ENCODE data around the gene POPDC2.

POPDC2 gene

DNA sequence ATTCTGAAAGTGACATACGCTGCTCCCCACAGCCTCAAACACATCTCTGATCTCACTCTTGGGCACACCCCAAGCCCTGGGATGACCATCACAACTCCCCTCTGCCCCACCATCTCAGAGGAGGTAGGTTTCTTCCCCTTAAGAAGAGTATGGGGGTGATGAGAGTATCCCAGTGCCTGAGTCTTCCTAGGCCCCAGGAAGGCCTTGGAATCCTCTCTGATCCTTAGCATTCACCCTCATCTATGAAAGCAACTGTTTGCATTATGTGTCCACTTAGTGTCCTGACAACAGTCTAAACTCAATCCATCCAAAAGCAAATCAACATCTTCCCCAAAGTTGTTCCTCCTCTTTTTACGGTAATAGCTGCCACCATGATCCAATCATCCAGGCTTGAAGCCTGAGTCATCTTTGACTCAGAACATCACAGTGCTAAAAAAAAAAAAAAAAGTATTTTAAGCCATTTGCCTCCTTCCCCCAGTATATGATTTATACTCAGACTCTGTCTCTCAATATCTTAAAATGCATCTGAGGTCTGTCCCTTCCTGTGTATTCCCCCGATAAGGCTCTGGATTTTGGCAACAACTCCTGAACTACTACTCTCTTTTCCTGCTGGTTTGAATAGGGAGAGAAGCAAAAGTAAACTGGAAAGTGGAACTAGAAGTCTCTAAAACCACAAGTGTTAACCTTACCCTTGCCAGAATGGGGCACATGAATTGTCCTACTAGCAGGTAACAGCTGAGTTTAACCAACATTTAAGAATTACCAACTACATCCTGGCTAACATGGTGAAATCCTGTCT is 22.5 kb downstream of the POPDC2 start:
- no peak overlapping the region for H3K9ac ChIP-seq (ENCODE audit: insufficient read length)
- no peaks in the 10 kb centered on the region for H3K36me3 ChIP-seq (ENCODE audit: insufficient read depth, low read length)
- DNase-seq (ENCODE audit: low read depth, low spot score), result no peak
- no peak for TF ChIP-seq EZH2 (IDR thresholded peaks at IDR 0.05)
- no peak overlapping the region for H3K4me3 ChIP-seq
- H3K27ac ChIP-seq, result no peak overlapping the region
- no peaks in the 10 kb centered on the region for H3K9me3 ChIP-seq (ENCODE audit: low read depth, low read length)

DNA sequence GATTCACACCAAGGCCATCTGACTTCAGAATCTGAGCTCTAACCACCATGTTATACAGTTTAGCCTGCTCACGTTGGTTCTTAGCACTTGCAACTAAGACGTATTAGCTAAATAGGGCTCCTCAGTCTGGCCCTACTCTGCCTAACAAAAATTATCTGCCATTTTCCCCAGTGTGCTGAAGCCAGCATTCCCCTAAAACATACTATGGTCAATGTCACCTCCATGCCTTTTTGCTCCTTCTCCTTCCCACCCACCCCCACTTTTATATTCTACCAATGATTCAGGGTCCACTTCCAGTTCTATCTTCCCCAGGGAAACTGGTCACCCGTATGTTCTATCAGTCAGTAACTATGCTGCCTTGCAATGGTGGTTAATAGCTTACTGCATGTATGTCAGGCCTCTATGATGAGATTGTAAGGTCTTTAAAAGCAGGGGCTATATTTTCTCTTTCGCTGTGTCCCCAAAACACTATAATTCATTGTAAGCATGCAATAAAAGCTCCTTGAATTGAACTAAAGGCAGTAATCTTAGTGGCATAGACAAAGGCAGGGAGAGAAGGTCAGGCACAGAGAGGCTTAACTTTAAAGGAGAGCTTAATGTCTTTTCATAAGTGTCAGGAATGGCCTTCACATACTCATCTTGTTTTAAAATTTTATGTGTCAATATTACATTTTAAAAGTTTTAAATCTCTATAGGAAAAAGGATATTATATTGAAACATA is 23.3 kb downstream of the POPDC2 start:
- H3K36me3 ChIP-seq (ENCODE audit: insufficient read depth, low read length), result no peaks in the 10 kb centered on the region
- no peaks in the 10 kb centered on the region for H3K9me3 ChIP-seq (ENCODE audit: low read depth, low read length)
- no peak for TF ChIP-seq EZH2 (IDR thresholded peaks at IDR 0.05)
- TF ChIP-seq POLR2AphosphoS5 (IDR thresholded peaks at IDR 0.05; ENCODE audit: borderline replicate concordance, low read depth, low read length), result no peak
- no peak for TF ChIP-seq FOXP2 (optimal IDR thresholded peaks at IDR 0.05; ENCODE audit: control extremely low read depth, extremely low read length, insufficient read depth)
- no peak overlapping the region for H3K27ac ChIP-seq
- no peak overlapping the region for H3K4me3 ChIP-seq
- H3K9ac ChIP-seq (ENCODE audit: insufficient read length), result no peak overlapping the region
- DNase-seq (ENCODE audit: low read depth, low spot score), result no peak

DNA sequence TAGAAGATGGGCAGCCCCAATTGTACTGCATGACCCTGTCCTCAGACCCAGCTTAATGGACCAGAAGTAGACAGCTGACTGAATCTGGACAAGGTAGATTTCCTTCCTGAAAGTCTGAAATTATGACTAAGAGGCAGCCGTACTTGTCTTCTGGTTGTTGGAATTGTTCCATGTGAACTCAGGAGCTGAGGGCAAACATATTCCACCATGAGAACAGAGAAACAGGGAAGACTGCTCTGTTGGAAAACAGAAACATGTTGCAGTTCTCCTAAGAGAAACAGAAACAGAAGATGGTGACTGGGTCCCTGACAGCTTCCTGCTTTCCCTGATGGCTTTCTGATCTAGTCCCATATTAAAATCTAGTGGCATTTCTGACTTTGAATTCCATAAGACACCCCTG is 24.1 kb downstream of the POPDC2 start:
- H3K27ac ChIP-seq, result no peak overlapping the region
- no peaks in the 10 kb centered on the region for H3K36me3 ChIP-seq (ENCODE audit: insufficient read depth, low read length)
- no peak for TF ChIP-seq FOXP2 (optimal IDR thresholded peaks at IDR 0.05; ENCODE audit: control extremely low read depth, extremely low read length, insufficient read depth)
- TF ChIP-seq EZH2 (IDR thresholded peaks at IDR 0.05), result no peak
- no peak for TF ChIP-seq POLR2AphosphoS5 (IDR thresholded peaks at IDR 0.05; ENCODE audit: borderline replicate concordance, low read depth, low read length)
- no peak for DNase-seq (ENCODE audit: low read depth, low spot score)
- H3K9me3 ChIP-seq (ENCODE audit: low read depth, low read length), result no peaks in the 10 kb centered on the region
- no peak overlapping the region for H3K9ac ChIP-seq (ENCODE audit: insufficient read length)
- no peak overlapping the region for H3K4me3 ChIP-seq

GRCh38 chr3:119635719-119636118 is 24.7 kb downstream of the POPDC2 start:
- TF ChIP-seq EZH2 (IDR thresholded peaks at IDR 0.05) (no peak), FOXP2 (optimal IDR thresholded peaks at IDR 0.05; ENCODE audit: control extremely low read depth, extremely low read length, insufficient read depth) (no peak), POLR2AphosphoS5 (IDR thresholded peaks at IDR 0.05; ENCODE audit: borderline replicate concordance, low read depth, low read length) (no peak)
- no peak for DNase-seq (ENCODE audit: low read depth, low spot score)
- no peak overlapping the region for H3K9ac ChIP-seq (ENCODE audit: insufficient read length)

DNA sequence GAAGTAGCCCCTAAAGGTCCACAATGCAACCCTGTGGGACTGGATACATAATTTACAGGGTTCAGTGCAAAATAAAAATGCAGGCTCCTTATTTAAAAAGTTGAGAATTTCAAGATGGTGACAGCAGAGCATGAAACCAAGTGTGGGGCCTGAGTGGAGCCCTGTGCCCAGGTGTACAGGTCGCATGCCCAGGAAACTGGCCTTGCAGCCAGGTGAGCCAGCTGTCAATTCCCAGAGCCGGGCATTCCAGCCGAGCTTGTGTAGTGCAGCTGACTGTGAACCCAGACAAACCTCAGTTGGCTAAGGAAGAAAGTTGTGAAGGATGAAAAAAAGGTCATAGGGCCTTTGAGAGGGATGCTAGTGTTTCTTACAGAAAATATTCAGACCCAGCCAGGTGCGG is 27.6 kb downstream of the POPDC2 start:
- Histone ChIP-seq H3K27ac (no peak overlapping the region), H3K9me3 (ENCODE audit: low read depth, low read length) (no peaks in the 10 kb centered on the region), H3K9ac (ENCODE audit: insufficient read length) (no peak overlapping the region), H3K4me3 (no peak overlapping the region), H3K36me3 (ENCODE audit: insufficient read depth, low read length) (no peaks in the 10 kb centered on the region)
- no peak for DNase-seq (ENCODE audit: low read depth, low spot score)
- TF ChIP-seq POLR2AphosphoS5 (IDR thresholded peaks at IDR 0.05; ENCODE audit: borderline replicate concordance, low read depth, low read length), result no peak
- no peak for TF ChIP-seq FOXP2 (optimal IDR thresholded peaks at IDR 0.05; ENCODE audit: control extremely low read depth, extremely low read length, insufficient read depth)
- TF ChIP-seq EZH2 (IDR thresholded peaks at IDR 0.05), result no peak

More at GRCh38 chr3:119635719-119636118, 24.7 kb downstream of the POPDC2 start:
- Histone ChIP-seq H3K27ac (no peak overlapping the region), H3K36me3 (ENCODE audit: insufficient read depth, low read length) (no peaks in the 10 kb centered on the region), H3K9me3 (ENCODE audit: low read depth, low read length) (no peaks in the 10 kb centered on the region), H3K4me3 (no peak overlapping the region)

- TF ChIP-seq FOXP2 (optimal IDR thresholded peaks at IDR 0.05; ENCODE audit: control extremely low read depth, extremely low read length, insufficient read depth) (no peak), POLR2AphosphoS5 (IDR thresholded peaks at IDR 0.05; ENCODE audit: borderline replicate concordance, low read depth, low read length) (no peak), EZH2 (IDR thresholded peaks at IDR 0.05) (no peak)
Observed at GRCh38 chr3:119632216-119632615, 28.2 kb downstream of the POPDC2 start.

DNA sequence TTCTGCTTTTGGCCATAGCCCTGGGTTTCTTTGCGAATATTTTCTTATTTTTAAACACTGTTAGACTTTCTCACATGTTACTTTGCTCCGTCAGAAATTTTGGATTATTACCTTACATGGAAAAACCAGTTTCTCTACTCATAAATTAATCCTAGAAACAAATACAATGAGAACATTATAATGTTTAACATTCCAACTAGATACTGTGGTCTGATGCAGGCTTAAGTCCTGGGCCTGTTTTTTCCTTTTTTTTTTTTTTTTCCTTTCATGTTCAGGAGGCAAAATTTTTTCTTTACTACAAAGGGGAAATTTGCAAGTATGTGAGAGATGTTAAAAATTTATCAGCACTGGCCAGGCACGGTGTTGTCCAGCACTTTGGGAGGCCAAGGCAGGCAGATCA is 28.9 kb downstream of the POPDC2 start:
- Histone ChIP-seq H3K4me3 (no peak overlapping the region), H3K9me3 (ENCODE audit: low read depth, low read length) (no peaks in the 10 kb centered on the region), H3K9ac (ENCODE audit: insufficient read length) (no peak overlapping the region), H3K27ac (no peak overlapping the region), H3K36me3 (ENCODE audit: insufficient read depth, low read length) (no peaks in the 10 kb centered on the region)
- TF ChIP-seq POLR2AphosphoS5 (IDR thresholded peaks at IDR 0.05; ENCODE audit: borderline replicate concordance, low read depth, low read length), result no peak
- TF ChIP-seq FOXP2 (optimal IDR thresholded peaks at IDR 0.05; ENCODE audit: control extremely low read depth, extremely low read length, insufficient read depth), result no peak
- no peak for TF ChIP-seq EZH2 (IDR thresholded peaks at IDR 0.05)
- no peak for DNase-seq (ENCODE audit: low read depth, low spot score)

More at GRCh38 chr3:119632216-119632615, 28.2 kb downstream of the POPDC2 start:
- no peak overlapping the region for H3K9ac ChIP-seq (ENCODE audit: insufficient read length)
- H3K4me3 ChIP-seq, result no peak overlapping the region
- H3K36me3 ChIP-seq (ENCODE audit: insufficient read depth, low read length), result no peaks in the 10 kb centered on the region
- no peaks in the 10 kb centered on the region for H3K9me3 ChIP-seq (ENCODE audit: low read depth, low read length)
- H3K27ac ChIP-seq, result no peak overlapping the region
- no peak for DNase-seq (ENCODE audit: low read depth, low spot score)

GRCh38 chr3:119630880-119631329 is 29.5 kb downstream of the POPDC2 start:
- no peak for DNase-seq (ENCODE audit: low read depth, low spot score)
- Histone ChIP-seq H3K36me3 (ENCODE audit: insufficient read depth, low read length) (no peaks in the 10 kb centered on the region), H3K4me3 (no peak overlapping the region), H3K9ac (ENCODE audit: insufficient read length) (no peak overlapping the region), H3K27ac (0 out of 2 replicates have a peak overlapping the region, but pooled peaks have one; percentile 5), H3K9me3 (ENCODE audit: low read depth, low read length) (no peaks in the 10 kb centered on the region)
- no peak for TF ChIP-seq FOXP2 (optimal IDR thresholded peaks at IDR 0.05; ENCODE audit: control extremely low read depth, extremely low read length, insufficient read depth)
- TF ChIP-seq EZH2 (IDR thresholded peaks at IDR 0.05), result no peak
- TF ChIP-seq POLR2AphosphoS5 (IDR thresholded peaks at IDR 0.05; ENCODE audit: borderline replicate concordance, low read depth, low read length), result no peak

All from SK-N-MC (cell line).